ENCODE data around the gene AFAP1.

- TF ChIP-seq POLR2A (IDR thresholded peaks at IDR 0.05) (no peak), CTCF (IDR thresholded peaks at IDR 0.05) (no peak)
Measured at GRCh38 chr4:7778510-7779431, 160.9 kb downstream of the AFAP1 start.
